Hepatocyte (in vitro differentiated cells): Measurements from ENCODE around the gene OR5K2. TPM values are rescaled to one million over a fixed set of nuclear protein-coding genes. Genes with fewer than 3 reads are reported as not detected.

ENCODE experiments used
- DNase-seq: peaks from one replicate; pipeline ENCODE4 v3.0.0-alpha.2; 2016; ENCODE audit warnings: low spot score
- H2AFZ ChIP-seq: fragments of 200-600 bp; sonication (generic); 2 replicates; pipeline ENCODE4 v1.6.0; 2016; ENCODE audit warnings: antibody characterized with exemption, mild to moderate bottlenecking
- H3K27ac ChIP-seq: fragments of 200-600 bp; sonication (generic); 2 replicates; pipeline ENCODE4 v1.5.1; 2016; ENCODE audit warnings: mild to moderate bottlenecking
- H3K27me3 ChIP-seq: fragments of 200-600 bp; sonication (generic); 2 replicates; pipeline ENCODE4 v1.6.1; 2016
- H3K36me3 ChIP-seq: fragments of 200-600 bp; sonication (generic); replicated peaks from 2 replicates; pipeline ENCODE4 v1.5.1; 2016; ENCODE audit warnings: low read depth; ENCODE audit not compliant: insufficient read depth
- H3K4me1 ChIP-seq: fragments of 200-600 bp; sonication (generic); 2 replicates; pipeline ENCODE4 v1.5.1; 2016; ENCODE audit warnings: mild to moderate bottlenecking, moderate library complexity; ENCODE audit not compliant: insufficient read depth
- H3K4me2 ChIP-seq: fragments of 200-600 bp; sonication (generic); 2 replicates; pipeline ENCODE4 v1.6.0; 2016
- H3K4me3 ChIP-seq: fragments of 200-600 bp; sonication (generic); 2 replicates; pipeline ENCODE4 v1.5.1; 2016; ENCODE audit warnings: mild to moderate bottlenecking
- H3K79me2 ChIP-seq: fragments of 200-600 bp; sonication (generic); 2 replicates; pipeline ENCODE4 v1.6.0; 2017; ENCODE audit warnings: mild to moderate bottlenecking
- H3K9me2 ChIP-seq: fragments of 200-600 bp; sonication (generic); replicated peaks from 2 replicates; pipeline ENCODE4 v1.6.0; 2017; ENCODE audit warnings: mild to moderate bottlenecking; ENCODE audit not compliant: insufficient read depth
- H3K9me3 ChIP-seq: fragments of 200-600 bp; sonication (generic); 2 replicates; pipeline ENCODE4 v1.5.1; 2016; ENCODE audit warnings: low read depth, mild to moderate bottlenecking
- H4K20me1 ChIP-seq: fragments of 200-600 bp; sonication (generic); 2 replicates; pipeline ENCODE4 v1.6.0; 2016; ENCODE audit warnings: mild to moderate bottlenecking; ENCODE audit not compliant: insufficient read depth, poor library complexity, severe bottlenecking
- CTCF ChIP-seq: fragments of 200-600 bp; sonication (generic); IDR thresholded peaks from 2 replicates; pipeline ENCODE4 v1.5.1; 2016; ENCODE audit warnings: antibody characterized with exemption, mild to moderate bottlenecking; ENCODE audit not compliant: poor library complexity
- EZH2 ChIP-seq: fragments of 200-600 bp; sonication (generic); IDR thresholded peaks from 2 replicates; pipeline ENCODE4 v1.6.1; 2016; ENCODE audit warnings: antibody characterized with exemption, mild to moderate bottlenecking, borderline replicate concordance
- EZH2phosphoT487 ChIP-seq: fragments of 200-600 bp; sonication (generic); IDR thresholded peaks from one replicate; pipeline ENCODE4 v1.6.1; 2018; ENCODE audit warnings: antibody characterized with exemption, mild to moderate bottlenecking, low read depth, moderate library complexity; ENCODE audit not compliant: unreplicated experiment, severe bottlenecking
- WGBS: methylation state at CpG from one replicate; pipeline ENCODE4 v1.1.6; 2016; ENCODE audit warnings: low lambda C conversion rate; ENCODE audit errors: missing lambda C conversion rate; 5-methylcytosine and 5-hydroxymethylcytosine counted together
- polyA plus RNA-seq: library from polyadenylated mRNA; unstranded; fragments of >200 nt; fragmentation: Nextera tagmentation; extraction: Ambion mirVana; gene quantifications from 2 replicates; pipeline ENCODE4 v1.2.1, GENCODE V29; 2016
- total RNA-seq: library from RNA; depleted of rRNA; stranded (reverse); fragments of >200 nt; gene quantifications from 2 replicates; pipeline ENCODE4 v1.2.3, GENCODE V29; 2014

OR5K2 gene
- total and polyA plus RNA-seq, 2 experiments from 2014 or later: not detected

GRCh38 chr3:98500019-98500418 is 2.5 kb downstream of the OR5K2 start:
- Histone ChIP-seq H4K20me1 (no peaks in the 10 kb centered on the region), H3K9me3 (no peaks in the 10 kb centered on the region), H3K9me2 (no peaks in the 10 kb centered on the region), H3K4me3 (no peak overlapping the region), H3K4me1 (no peaks in the 10 kb centered on the region), H3K79me2 (no peaks in the 10 kb centered on the region), H3K4me2 (no peak overlapping the region), H2AFZ (no peak overlapping the region), H3K27me3 (no peaks in the 10 kb centered on the region), H3K36me3 (no peaks in the 10 kb centered on the region), H3K27ac (no peak overlapping the region)
- no peak for DNase-seq
- 69% methylated on average over 4 of the region's 4 CpGs for WGBS
- TF ChIP-seq EZH2phosphoT487 (no peak), EZH2 (no peak), CTCF (no peak)

- no peak for TF ChIP-seq CTCF
- TF ChIP-seq EZH2phosphoT487: no peak
- no peaks in the 10 kb centered on the region for H3K79me2 ChIP-seq
- no peaks in the 10 kb centered on the region for H3K36me3 ChIP-seq
- no peaks in the 10 kb centered on the region for H3K27me3 ChIP-seq
- no peaks in the 10 kb centered on the region for H3K4me1 ChIP-seq
- H3K9me2 ChIP-seq: no peaks in the 10 kb centered on the region
- H2AFZ ChIP-seq: no peak overlapping the region
- no peaks in the 10 kb centered on the region for H3K9me3 ChIP-seq
- DNase-seq: no peak
- H3K4me2 ChIP-seq: no peak overlapping the region
- no peak overlapping the region for H3K27ac ChIP-seq
- no peaks in the 10 kb centered on the region for H4K20me1 ChIP-seq
- 90% methylated on average over 4 of the region's 4 CpGs for WGBS
- no peak overlapping the region for H3K4me3 ChIP-seq
These were observed 3.8 kb downstream of the OR5K2 start for GRCh38 chr3:98501270-98501669.

- Histone ChIP-seq H4K20me1 (no peaks in the 10 kb centered on the region), H3K9me3 (no peaks in the 10 kb centered on the region), H3K36me3 (no peaks in the 10 kb centered on the region), H2AFZ (no peak overlapping the region), H3K4me2 (no peak overlapping the region), H3K27me3 (no peaks in the 10 kb centered on the region), H3K27ac (no peak overlapping the region), H3K9me2 (no peaks in the 10 kb centered on the region), H3K4me1 (no peaks in the 10 kb centered on the region), H3K4me3 (no peak overlapping the region), H3K79me2 (no peaks in the 10 kb centered on the region)
- no peak for TF ChIP-seq EZH2phosphoT487
- TF ChIP-seq EZH2: no peak
- TF ChIP-seq CTCF: no peak
- DNase-seq: no peak
- WGBS: 96% methylated on average over 5 of the region's 5 CpGs
These were observed 4.5 kb downstream of the OR5K2 start for GRCh38 chr3:98501863-98502576.

- H3K4me3 ChIP-seq: no peak overlapping the region
- no peak for DNase-seq
- 24% methylated on average over 4 of the region's 4 CpGs for WGBS
- H3K27ac ChIP-seq: no peak overlapping the region
- no peaks in the 10 kb centered on the region for H3K9me3 ChIP-seq
- H3K4me2 ChIP-seq: no peak overlapping the region
- H3K9me2 ChIP-seq: no peaks in the 10 kb centered on the region
- no peaks in the 10 kb centered on the region for H3K79me2 ChIP-seq
- H3K27me3 ChIP-seq: no peaks in the 10 kb centered on the region
- no peaks in the 10 kb centered on the region for H4K20me1 ChIP-seq
- TF ChIP-seq CTCF: no peak
- no peak for TF ChIP-seq EZH2phosphoT487
- no peak for TF ChIP-seq EZH2
- no peaks in the 10 kb centered on the region for H3K36me3 ChIP-seq
- H2AFZ ChIP-seq: no peak overlapping the region
- H3K4me1 ChIP-seq: no peaks in the 10 kb centered on the region
These were observed 7.1 kb downstream of the OR5K2 start for GRCh38 chr3:98504539-98504938.
